ENCODE data around the gene SNRPB2.

- no peak for TF ChIP-seq CTCF (conservative IDR thresholded peaks at IDR 0.05; ENCODE audit: low read depth, low read length)
- no peak for TF ChIP-seq EZH2phosphoT487 (IDR thresholded peaks at IDR 0.05; ENCODE audit: borderline replicate concordance, low read length)
Observed at GRCh38 chr20:16707674-16708073, 22.2 kb upstream of the SNRPB2 start.

All from PC-3 (cell line).